Loucy (cell line): ENCODE data around the gene ITGA11.

ENCODE experiments used
- CTCF ChIP-seq: fragments of 200-600 bp; sonication (generic); conservative IDR thresholded peaks from 2 replicates; pipeline ENCODE4 v1.5.1; 2014; ENCODE audit warnings: mild to moderate bottlenecking, antibody characterized with exemption, low read length
- EZH2phosphoT487 ChIP-seq: fragments of 200-600 bp; IDR thresholded peaks from 2 replicates; pipeline ENCODE4 v1.6.1; 2018; ENCODE audit warnings: antibody characterized with exemption, mild to moderate bottlenecking, moderate library complexity, borderline replicate concordance

- TF ChIP-seq CTCF, result no peak
- no peak for TF ChIP-seq EZH2phosphoT487
Measured at GRCh38 chr15:68354923-68355322, 77.0 kb downstream of the ITGA11 start.
